NCI-H82 (cell line): Measurements from ENCODE around the gene CEMIP2.
"Not testable (repeated sequence)": the region's sequence is repeated elsewhere in the genome, so short reads cannot be mapped to it uniquely, and the experiment has no call there.

Experiments used
- DNase-seq: peaks from one replicate; lab custom pipeline; 2025; lab: John Stamatoyannopoulos, UW

The CEMIP2 gene

DNA sequence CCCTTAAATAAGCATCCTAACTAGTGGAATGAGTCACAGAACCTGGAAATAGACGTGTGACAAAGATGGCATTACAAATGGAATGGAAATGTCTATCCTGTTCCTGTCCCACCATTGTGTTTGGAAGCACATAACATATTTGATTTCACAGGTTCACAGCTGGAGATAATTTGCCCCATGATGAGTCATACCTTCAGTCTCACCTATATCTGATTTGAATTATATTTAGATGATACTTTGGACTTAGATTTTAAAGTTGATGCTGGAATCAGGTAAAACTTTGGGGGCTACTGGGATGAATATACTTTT is 92.5 kb downstream of the CEMIP2 start:
- no peak for DNase-seq

DNA sequence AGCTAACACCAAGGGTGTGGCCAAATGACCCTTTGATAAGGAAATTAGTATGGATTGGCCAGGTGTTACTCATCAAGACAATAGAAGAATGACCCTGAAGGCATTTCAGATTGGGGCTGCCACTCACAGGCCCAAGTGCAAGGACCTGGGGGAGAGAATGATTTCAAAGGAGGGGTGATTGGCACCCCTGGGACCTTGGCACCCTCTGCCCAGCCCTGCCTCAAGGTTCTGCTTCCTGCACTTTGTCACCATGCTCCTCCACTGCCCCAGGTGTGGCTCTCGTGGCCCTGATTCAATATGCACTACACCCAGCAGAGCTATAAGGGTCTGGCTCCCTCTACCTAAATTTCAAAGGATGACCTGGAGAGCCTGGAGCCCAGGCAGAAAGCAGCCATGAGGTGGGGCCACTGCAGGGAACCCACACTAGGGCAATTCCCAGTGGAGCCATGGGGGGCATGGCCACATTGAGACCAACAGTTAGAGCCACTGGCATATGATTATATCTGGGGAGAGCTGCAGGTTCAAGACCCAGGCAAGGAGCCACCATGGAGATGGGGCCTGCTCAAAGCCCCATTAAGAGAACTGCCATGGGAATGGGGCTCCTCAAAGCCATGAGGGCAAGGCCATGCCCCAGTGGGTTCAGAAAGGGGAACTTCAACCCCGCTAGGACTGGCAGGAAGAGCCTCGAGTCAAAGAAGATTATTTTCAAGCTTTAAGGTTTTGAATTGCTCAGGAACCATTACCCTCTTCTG is 93.0 kb downstream of the CEMIP2 start:
- no peak for DNase-seq

DNA sequence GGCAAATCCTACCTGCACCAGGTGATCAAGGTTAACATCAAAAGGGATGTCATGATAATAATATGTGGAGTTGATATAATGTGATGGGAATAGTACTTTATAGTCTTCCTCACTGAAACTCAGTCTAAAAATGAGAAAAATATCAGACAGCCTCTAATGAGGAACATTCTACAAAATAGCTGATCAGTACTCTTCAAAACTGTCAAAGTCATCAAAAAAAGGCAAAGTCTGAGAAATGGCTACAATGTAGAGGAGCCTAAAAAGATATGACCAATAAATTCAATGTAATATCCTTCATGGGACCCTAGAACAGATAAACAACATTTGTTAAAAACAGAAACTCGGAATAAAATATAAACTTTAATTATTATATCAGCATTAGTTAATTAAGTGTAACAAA is 95.7 kb downstream of the CEMIP2 start:
- no peak for DNase-seq

DNA sequence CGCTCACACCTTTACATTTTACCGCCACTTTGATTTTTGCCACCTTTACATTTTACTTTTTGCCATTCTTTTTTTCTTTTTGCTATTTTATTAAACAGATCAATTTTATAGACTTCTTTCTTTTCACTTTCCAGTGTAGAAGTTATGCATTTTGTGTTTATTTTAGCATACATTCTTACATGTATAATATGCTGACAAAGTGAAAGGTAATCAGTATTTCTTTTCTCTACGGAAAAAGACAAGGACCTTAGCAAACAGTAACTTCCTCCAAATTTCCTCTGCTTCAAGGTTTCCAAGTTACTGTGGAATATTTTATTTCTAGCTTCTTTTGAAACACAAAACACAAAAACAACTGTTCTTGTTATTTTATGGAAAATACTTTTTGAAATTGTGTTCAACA is 97.0 kb downstream of the CEMIP2 start:
- no peak for DNase-seq

DNA sequence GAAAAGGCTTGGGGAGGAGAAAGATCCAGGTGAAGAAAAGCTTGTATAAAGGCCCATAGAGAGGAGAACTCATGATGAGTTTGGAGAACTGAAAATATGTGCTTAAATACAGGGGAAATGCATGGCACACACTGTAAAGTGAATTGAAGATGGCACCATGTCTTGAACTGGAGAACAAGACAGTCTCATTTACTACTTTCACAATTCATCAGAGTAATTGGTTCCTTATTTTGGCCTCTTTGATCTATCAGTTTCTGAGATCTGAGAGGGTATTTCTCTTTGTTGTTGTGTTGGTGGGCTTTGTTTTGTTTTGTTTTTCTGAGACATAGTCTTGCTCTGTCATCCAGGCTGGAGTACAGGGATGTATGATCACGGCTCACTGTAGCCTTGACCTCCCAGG is 98.2 kb downstream of the CEMIP2 start:
- no peak for DNase-seq

DNA sequence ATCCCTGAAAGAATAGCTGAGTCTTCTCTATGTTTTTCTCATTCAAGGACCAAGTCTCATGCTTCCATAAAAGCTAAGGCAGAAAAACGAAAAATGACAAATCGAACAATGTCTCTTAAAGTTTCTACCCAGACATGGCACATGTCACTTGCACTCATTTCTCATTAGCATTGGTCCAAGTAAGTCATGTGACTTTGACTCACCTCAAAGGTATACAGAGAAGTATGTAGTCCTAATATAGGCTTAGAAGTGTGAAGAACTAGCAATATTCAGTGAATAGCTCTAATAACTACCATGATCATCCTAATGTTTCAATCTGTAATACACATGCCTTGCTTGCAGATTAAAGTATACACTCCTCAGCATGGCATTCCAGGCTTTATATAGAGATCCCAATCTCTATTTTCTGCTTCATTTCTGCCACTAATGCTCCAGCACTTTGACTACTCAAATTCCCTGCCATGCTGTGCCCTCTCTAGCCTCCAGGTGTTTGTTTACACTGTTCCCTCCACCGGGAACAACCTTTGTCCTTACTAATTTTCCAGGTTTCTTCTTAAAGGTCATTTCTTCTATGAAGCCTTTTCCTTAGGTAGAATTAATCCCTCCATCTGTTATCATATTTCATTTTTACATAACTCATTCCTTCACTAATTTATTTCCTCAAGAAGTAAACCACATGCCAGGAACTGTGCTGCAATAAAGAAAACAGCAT is 98.9 kb downstream of the CEMIP2 start:
- no peak for DNase-seq

DNA sequence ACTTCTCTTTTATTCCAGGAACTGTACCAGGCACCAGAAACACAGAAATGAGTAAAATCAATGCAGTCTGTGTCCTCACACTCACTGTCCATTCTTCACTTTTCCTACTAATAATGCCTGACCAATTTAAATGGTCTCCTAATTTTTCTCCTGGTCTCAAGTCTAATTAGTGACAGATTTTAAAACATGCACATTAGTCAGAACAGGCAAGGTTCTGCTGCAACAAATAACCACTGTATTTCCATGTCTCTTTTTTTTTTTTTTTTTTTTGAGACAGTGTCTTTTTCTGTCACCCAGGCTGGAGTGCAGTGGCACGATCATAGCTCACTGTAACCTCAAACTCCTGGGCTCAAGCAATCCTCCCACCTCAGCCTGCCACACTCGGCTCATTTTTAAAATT is 99.6 kb downstream of the CEMIP2 start:
- DNase-seq = no peak

DNA sequence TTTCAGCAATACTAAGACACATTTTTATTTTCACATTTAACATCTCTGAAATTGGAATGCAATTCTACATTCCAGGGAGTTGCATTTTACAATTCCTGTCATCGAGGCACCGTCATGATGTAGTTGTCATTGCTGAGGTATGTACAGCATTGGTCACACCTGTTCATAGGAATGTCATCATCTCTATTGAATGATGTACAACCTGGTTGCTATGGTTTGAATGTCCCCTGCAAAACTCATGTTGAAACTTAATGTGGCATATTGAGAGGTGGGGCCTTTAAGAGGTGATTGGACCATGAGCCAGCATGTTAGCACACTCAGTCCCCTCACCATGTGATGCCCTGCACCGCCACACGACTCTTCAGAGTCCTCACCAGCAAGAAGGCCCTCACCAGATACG is 103.1 kb downstream of the CEMIP2 start:
- no peak for DNase-seq

DNA sequence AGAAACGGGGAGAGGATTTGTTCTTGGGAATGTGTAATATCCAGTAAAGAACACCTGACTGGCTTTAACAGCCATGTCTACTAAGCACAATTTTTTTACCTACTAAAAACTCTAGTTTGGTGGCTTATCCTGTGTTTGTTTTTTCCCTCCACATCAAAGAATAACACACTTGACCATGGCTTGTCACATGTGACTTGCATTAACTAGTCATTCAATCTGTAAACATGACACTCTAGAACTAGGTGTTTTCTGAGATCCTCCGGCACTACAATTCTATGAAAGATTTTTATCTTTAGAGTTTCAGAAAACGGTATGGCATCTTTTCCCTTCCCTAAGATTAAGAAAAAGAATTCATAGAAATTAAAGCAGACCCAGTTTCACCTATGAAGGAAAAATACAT is 103.7 kb downstream of the CEMIP2 start:
- DNase-seq = no peak

DNA sequence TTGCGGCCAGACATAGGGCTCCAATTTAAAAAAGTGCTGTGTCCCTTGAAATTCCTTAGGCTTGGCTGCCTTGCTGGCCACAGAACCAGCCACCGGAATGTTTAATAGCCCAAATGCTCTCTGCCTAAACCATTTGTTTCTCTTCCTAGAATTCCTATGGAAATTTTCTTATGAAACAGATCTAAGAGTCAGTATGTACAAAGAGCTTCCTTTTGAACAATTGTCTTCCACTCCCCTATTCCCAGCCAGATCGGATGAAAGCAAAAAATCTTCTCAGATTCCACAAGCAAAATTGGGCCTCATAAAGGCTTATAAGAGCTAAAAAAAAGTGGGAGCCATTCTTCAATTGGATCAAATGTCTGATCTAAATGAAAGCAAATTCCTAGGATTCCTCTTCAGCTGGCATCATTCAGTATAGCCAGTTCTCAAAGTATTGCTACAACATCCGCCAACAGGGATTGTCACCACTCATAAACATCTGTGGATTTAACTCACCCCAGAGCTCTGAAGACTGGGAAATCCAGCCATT is 104.3 kb downstream of the CEMIP2 start:
- DNase-seq = no peak

DNA sequence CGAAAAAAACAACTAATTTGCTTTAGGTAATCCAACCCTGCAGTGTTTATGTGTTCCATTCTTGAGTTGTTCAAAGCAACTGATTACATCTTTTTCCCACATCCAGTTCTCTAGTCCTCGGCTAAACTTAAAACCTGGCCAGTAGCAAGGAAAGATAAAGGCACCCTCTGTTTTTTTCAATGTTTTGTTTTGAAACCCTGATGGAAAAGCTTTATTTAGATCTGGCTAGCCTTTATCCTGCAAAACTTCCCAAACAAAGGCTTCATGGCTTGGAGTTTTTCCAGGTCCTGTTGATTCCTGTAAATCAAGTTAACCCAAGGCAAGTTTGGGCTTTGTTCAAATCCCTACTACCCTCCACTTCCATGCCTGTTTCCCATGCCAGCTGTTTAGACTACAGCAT is 105.1 kb downstream of the CEMIP2 start:
- DNase-seq = no peak

DNA sequence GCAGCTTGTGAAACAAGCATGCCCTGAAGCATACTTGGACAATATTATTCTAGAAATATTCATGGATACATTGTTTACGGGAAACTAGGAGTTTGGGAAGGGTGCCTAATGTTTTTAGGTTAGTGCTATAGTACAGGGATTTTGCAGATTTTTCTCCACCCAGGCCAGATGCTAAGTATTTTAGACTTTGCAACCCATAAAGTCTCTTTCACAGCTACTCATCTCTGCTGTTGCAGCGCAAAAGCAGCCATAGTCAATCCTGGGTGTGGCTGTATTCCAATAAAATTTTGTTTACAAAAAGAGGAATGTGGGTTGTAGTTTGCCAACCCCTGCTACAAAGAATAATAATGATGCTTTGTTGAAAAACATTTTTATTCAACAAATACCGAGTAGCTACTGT is 106.2 kb downstream of the CEMIP2 start:
- DNase-seq = no peak

DNA sequence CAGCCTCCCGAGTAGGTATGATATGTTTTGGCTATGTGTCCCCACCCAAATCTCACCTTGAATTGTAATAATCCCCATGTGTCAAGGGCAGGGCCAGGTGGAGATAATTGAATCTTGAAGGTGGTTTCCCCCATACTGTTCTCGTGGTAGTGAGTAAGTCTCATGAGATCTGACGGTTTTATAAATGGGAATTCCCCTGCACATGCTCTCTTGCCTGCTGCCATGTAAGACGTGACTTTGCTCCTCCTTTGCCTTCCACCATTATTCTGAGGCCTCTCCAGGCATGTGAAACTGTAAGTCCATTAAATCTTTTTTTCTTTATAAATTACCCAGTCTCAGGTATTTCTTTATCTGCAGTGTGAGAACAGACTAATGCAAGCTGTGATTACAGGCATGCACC is 111.0 kb downstream of the CEMIP2 start:
- DNase-seq = not testable (repeated sequence)

DNA sequence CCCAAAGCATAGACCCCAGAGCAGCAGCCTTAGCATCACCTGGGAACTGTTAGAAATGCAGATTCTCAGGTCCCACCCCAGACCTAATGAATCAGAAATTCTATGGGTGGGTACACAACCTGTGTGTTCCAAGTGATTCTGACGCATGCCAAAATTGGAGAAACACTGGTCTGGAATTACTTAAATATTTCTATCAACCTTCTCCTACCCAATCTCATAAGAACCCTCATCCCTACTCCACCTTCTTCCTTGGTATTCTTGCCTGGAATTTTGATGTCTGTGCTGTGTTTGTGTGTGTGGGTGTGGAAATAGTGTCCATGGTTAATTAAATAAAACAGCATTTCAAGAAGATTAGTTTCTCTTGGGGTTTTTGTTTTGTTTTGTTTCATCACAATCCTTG is 111.8 kb downstream of the CEMIP2 start:
- DNase-seq = no peak

DNA sequence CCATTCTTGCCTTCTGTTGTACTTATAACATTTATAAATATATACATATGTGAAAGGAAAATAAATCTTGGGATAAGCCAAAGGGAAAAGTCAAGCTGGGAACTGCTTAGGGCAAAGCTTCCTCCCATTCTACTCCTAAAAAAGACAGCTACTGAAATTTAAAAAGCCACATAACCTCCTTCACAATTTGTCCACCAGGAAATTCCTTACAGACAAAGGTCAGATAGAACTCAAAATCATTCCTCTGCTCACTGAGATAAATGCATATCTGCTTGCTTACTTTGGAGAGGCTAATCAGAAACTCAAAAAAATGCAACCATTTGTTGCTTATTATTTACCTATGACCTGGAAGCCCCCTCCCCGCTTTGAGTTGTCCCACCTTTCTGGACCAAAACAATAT is 112.5 kb downstream of the CEMIP2 start:
- no peak for DNase-seq

DNA sequence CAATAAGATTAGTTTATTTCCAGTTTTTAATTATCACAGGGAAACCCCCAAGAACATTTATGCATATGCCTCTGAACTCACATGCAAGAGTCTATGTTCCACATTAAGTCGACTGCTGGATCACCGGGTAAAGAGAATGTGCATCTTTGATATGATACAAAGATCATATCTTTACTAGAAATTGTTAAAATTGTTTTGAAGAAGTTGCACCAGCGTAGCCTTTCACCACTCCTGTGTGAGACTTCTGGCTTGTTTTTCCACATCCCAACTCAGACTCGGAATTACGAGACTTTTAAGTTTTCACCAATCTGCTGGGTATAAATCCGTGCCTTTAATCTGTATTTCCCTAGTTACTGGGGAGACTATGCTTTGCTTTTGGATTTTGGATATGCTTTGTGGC is 113.2 kb downstream of the CEMIP2 start:
- no peak for DNase-seq

DNA sequence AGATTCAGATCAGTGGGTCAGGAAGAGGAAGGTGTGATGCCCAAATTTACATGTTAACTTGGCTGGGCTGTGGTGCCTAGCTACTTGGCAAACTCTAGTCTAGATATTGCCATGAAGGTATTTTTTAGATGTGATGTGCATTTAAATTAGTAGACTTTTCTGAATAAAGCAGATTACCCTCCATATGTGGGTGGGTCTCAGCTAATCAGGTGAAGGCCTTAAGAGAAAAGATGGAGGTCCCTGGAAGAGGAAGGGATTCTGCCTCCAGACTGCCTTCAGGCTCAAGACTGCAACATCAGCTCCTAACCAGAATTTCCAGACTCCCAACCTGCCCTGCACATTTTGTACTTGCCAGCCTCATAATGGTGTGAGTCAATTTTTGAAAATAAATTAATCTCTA is 115.8 kb downstream of the CEMIP2 start:
- DNase-seq = no peak

DNA sequence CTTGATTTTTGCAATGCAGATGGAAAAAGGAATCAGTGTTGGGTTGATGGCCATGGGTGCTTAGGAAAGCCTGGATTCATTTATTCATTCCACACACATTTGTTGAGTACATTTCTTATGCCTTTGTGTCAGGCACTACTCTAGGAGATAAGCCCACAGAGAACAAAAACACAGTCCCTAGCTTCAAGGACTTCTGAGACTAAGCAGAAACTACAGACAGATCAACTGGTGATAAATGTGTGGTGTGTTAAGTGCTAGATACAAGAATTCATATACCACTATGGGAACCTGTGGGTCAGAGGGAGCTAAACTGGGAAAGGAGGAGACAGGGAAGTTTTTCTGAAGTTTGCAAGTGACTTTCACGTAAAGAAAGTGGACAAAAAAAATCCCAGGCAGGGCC is 119.9 kb downstream of the CEMIP2 start:
- DNase-seq = no peak

DNA sequence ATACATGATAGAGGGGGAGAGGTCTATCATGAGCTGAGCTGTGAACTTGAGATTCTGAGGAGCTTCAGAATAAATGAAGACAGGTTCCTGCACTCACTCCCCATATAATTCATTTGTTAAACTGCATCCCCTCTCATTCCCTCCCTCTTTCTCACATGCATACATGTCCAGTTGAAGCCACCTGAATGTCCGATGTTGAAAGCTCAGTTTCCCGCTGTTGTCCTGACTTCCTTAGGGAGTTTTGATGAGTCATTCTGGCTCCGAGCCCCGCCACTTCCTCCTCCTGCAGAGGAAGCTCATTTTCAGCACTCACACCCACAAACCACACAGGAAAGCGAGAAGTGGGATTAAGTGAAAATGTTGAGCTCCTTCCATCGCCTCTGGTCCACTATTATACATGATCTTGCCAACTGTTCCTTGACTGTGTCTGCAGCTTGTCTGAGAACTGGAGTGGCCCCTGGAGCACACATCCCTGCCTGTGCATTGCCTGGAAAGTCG is 121.2 kb downstream of the CEMIP2 start:
- no peak for DNase-seq

DNA sequence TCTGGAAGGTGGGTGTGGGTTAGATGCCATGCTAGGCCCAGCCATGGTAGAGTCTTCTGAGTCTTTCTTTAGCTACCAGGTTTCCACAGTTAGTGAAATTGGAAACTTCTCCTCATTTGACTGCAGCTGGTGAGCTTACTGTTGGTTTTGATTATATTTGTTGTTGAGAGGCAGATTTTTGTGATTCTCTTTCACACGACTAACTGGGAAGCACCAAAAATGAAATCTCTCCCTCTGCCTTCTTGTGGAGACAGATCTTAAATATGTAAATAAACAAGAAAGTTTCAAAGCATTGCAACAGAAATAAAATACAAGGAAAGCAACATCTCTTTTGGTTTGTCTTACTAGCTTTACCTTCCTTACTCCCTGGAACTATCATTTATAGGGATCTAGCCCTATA is 122.2 kb downstream of the CEMIP2 start:
- DNase-seq = no peak

DNA sequence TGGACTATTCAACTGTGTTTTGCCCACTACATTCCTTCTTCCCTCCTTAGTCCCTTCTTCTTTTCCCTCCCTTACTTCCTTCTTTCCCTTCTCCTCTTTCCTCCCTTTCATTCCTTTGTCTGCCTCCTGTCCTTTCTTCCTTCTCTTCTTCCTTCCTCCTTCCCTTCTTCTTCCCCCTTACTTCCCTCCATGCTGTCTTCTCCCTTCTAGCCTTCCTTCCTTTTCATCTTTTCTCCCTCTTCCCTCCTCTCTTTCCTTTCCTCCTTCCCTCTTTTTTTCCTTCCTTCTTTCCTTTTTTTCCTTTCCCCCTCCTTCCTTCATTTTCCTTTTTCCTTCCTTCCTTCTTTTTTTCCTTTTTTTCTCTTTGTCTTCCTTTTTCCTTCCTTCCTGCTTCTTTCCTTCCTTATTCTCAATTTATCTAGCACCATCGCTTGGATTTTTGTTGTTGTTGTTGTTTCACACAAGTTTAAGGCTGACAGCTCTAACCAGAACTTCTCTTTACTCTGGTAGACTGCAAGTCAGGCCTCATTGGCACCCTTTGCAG is 123.4 kb downstream of the CEMIP2 start:
- no peak for DNase-seq

DNA sequence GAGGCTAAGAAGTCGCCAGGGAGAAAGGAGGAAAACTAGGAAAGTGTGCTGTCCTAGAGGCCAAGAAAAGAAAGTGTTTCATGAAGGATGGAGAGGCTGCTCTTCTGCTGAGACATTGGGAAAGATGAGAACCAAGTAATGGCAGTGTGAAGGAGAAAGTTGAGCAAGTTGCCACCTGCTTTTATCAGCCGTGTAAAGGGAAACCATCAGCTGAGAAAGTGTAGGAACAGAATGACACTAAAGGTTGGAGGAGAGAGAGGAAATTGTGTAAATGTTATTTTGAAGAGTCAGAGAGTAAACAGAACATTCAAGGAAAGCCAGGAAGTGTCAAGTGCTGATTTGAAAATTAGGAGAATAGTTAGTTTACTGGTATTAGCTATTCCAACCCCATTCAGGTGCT is 125.0 kb downstream of the CEMIP2 start:
- DNase-seq = no peak

DNA sequence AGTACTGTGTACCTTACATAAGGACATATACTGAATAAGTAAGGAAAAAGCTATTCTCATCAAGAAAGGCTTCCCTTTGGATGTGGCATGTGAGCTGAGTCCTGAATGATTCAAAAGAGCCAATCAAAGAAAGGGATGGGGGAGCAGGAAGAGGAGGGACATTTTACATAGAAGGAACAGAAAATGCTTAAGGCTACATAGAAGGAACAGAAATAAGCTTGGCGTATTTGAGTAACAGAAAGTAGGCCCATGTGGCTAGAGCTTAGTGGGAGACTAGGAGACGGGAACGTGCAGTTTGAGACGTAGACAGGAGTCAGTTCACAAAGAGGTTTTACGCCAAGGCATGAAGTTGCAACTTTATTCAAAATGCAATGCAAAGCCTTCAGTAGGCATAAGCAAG is 126.3 kb downstream of the CEMIP2 start:
- DNase-seq = no peak
